Measurements from ENCODE around the gene PRRX1.

Gene PRRX1

GRCh38 chr1:170664093-170664827 is at the start of gene PRRX1:
TSS of gene PRRX1 (plus strand) at chr1:170664131. CDS start at chr1:170664219, 88 bp downstream.
- DNase-seq: no peak

GRCh38 chr1:170617591-170618330 is 46.2 kb upstream of the PRRX1 start:
- no peak for DNase-seq

- no peak for DNase-seq
Observed at GRCh38 chr1:170618421-170618820, 45.5 kb upstream of the PRRX1 start.

- no peak for DNase-seq
Observed at GRCh38 chr1:170619241-170620028, 44.5 kb upstream of the PRRX1 start.

- no peak for DNase-seq
Observed at GRCh38 chr1:170620164-170620563, 43.8 kb upstream of the PRRX1 start.

GRCh38 chr1:170623171-170623570 is 40.8 kb upstream of the PRRX1 start:
- no peak for DNase-seq

- DNase-seq: no peak
Observed at GRCh38 chr1:170624146-170624545, 39.8 kb upstream of the PRRX1 start.

GRCh38 chr1:170630977-170631376 is 33.0 kb upstream of the PRRX1 start:
- DNase-seq: no peak

GRCh38 chr1:170634293-170634692 is 29.6 kb upstream of the PRRX1 start:
- no peak for DNase-seq

GRCh38 chr1:170634824-170635410 is 29.0 kb upstream of the PRRX1 start:
- no peak for DNase-seq

- no peak for DNase-seq
Observed at GRCh38 chr1:170640581-170640980, 23.4 kb upstream of the PRRX1 start.

- DNase-seq: no peak
Observed at GRCh38 chr1:170657275-170657853, 6.6 kb upstream of the PRRX1 start.

- DNase-seq: no peak
Observed at GRCh38 chr1:170659399-170660035, 4.4 kb upstream of the PRRX1 start.

- DNase-seq: no peak
Observed at GRCh38 chr1:170660281-170660713, 3.6 kb upstream of the PRRX1 start.

- no peak for DNase-seq
Observed at GRCh38 chr1:170660871-170661645, 2.9 kb upstream of the PRRX1 start.

GRCh38 chr1:170661646-170662411 is 2.1 kb upstream of the PRRX1 start:
- no peak for DNase-seq

GRCh38 chr1:170662561-170663403 is 1.1 kb upstream of the PRRX1 start:
- DNase-seq: no peak

GRCh38 chr1:170663404-170664092 is 383 bp upstream of the PRRX1 start:
- no peak for DNase-seq
